Measurements from ENCODE around the gene APOF.
"Not testable (repeated sequence)": the region's sequence is repeated elsewhere in the genome, so short reads cannot be mapped to it uniquely, and the experiment has no call there.

APOF gene

GRCh38 chr12:56332512-56333196, 30.0 kb downstream of the APOF start:
- DNase-seq, result no peak

- DNase-seq, result no peak
Measured at GRCh38 chr12:56330936-56331490, 31.6 kb downstream of the APOF start.

- DNase-seq, result no peak
Measured at GRCh38 chr12:56326533-56326932, 36.1 kb downstream of the APOF start.

GRCh38 chr12:56326126-56326525, 36.5 kb downstream of the APOF start:
- DNase-seq, result no peak

GRCh38 chr12:56324206-56324605, 38.5 kb downstream of the APOF start:
- no peak for DNase-seq

- DNase-seq, result not testable (repeated sequence)
Measured at GRCh38 chr12:56321610-56322009, 41.0 kb downstream of the APOF start.

- peak; percentile 41 to 79 (median 62) for DNase-seq
Measured at GRCh38 chr12:56321027-56321426, 41.6 kb downstream of the APOF start.

GRCh38 chr12:56317675-56318074, 45.0 kb downstream of the APOF start:
- DNase-seq, result no peak

- peak; percentile 94 to 97 (median 96) for DNase-seq
Measured at GRCh38 chr12:56315622-56316473, 46.8 kb downstream of the APOF start, which contains the start of gene CNPY2. Gene CNPY2 (minus strand): TSS chr12:56315988. CDS start chr12:56315217, 771 bp downstream.

- peak in 3 of 4 experiments; percentile 9 to 23 (median 18) for DNase-seq
Measured at GRCh38 chr12:56315249-56315621, 47.4 kb downstream of the APOF start.

GRCh38 chr12:56311003-56311402, 51.7 kb downstream of the APOF start:
- no peak for DNase-seq
